Loucy (cell line): ENCODE results near the gene ADGRL3.

Source experiments
- H2AFZ ChIP-seq: fragments of 200-600 bp; sonication (generic); 2 replicates; pipeline ENCODE4 v1.6.0; 2016; ENCODE audit warnings: antibody characterized with exemption, mild to moderate bottlenecking, low read length, moderate library complexity
- H3F3A ChIP-seq: fragments of 200-600 bp; 2 replicates; pipeline ENCODE4 v1.6.0; 2016; ENCODE audit warnings: antibody characterized with exemption, low read depth, mild to moderate bottlenecking
- H3K27me3 ChIP-seq: fragments of 200-600 bp; sonication (generic); 2 replicates; pipeline ENCODE4 v1.6.1; 2014; ENCODE audit warnings: low read length, mild to moderate bottlenecking; ENCODE audit not compliant: insufficient read depth, poor library complexity, severe bottlenecking
- H3K36me3 ChIP-seq: fragments of 200-600 bp; sonication (generic); 2 replicates; pipeline ENCODE4 v1.6.1; 2016; ENCODE audit warnings: low read length; ENCODE audit not compliant: insufficient read depth
- H3K4me1 ChIP-seq: fragments of 200-600 bp; sonication (generic); 2 replicates; pipeline ENCODE4 v1.5.1; 2014; ENCODE audit warnings: low read length, mild to moderate bottlenecking; ENCODE audit not compliant: insufficient read depth, poor library complexity, severe bottlenecking
- H3K4me2 ChIP-seq: fragments of 200-600 bp; sonication (generic); 2 replicates; pipeline ENCODE4 v1.6.0; 2014; ENCODE audit warnings: antibody characterized with exemption, low read length, low read depth, mild to moderate bottlenecking; ENCODE audit not compliant: poor library complexity, severe bottlenecking
- H3K4me3 ChIP-seq: fragments of 200-600 bp; sonication (generic); 2 replicates; pipeline ENCODE4 v1.5.1; 2014; ENCODE audit warnings: low read length, mild to moderate bottlenecking, mixed read lengths; ENCODE audit not compliant: poor library complexity, severe bottlenecking
- H3K79me2 ChIP-seq: fragments of 200-600 bp; sonication (generic); 2 replicates; pipeline ENCODE4 v1.6.1; 2014; ENCODE audit warnings: low read length; ENCODE audit not compliant: insufficient read depth
- H3K9ac ChIP-seq: fragments of 200-600 bp; sonication (generic); 2 replicates; pipeline ENCODE4 v1.6.0; 2014; ENCODE audit warnings: mild to moderate bottlenecking, low read depth, low read length, moderate library complexity; ENCODE audit not compliant: poor library complexity, severe bottlenecking
- H3K9me2 ChIP-seq: fragments of 200-600 bp; sonication (generic); replicated peaks from 2 replicates; pipeline ENCODE4 v1.6.1; 2016; ENCODE audit warnings: low read depth, low read length, mixed read lengths
- H3K9me3 ChIP-seq: fragments of 200-600 bp; sonication (generic); 2 replicates; pipeline ENCODE4 v1.6.1; 2014; ENCODE audit warnings: mild to moderate bottlenecking, antibody characterized with exemption, low read length, low read depth; ENCODE audit not compliant: insufficient read depth
- H4K20me1 ChIP-seq: fragments of 200-600 bp; sonication (generic); 2 replicates; pipeline ENCODE4 v1.6.0; 2014; ENCODE audit warnings: antibody characterized with exemption, low read length, mild to moderate bottlenecking; ENCODE audit not compliant: insufficient read depth, poor library complexity, severe bottlenecking
- CTCF ChIP-seq: fragments of 200-600 bp; sonication (generic); conservative IDR thresholded peaks from 2 replicates; pipeline ENCODE4 v1.5.1; 2014; ENCODE audit warnings: mild to moderate bottlenecking, antibody characterized with exemption, low read length
- EZH2phosphoT487 ChIP-seq: fragments of 200-600 bp; IDR thresholded peaks from 2 replicates; pipeline ENCODE4 v1.6.1; 2018; ENCODE audit warnings: antibody characterized with exemption, mild to moderate bottlenecking, moderate library complexity, borderline replicate concordance

The ADGRL3 gene

DNA sequence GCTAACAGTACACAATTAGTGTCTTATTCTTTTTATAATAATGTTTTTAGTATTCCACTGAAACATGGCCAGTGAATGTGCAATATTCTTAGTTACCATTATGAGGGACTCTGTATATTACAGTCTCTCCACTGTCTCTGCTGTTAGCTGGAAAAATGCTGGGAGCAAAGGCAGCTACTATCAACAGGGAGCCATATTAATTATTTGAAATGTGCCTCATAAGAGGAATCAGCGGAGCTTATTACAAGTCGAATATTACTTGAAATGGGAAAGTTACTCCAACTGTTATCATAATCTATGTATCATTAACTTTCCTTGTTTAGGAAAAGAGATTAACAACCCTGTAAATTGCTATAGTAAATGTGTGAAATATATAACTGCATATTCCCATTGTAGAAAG is 612.0 kb downstream of the ADGRL3 start:
- Histone ChIP-seq H3K79me2 (no peaks in the 10 kb centered on the region), H3K4me2 (no peak overlapping the region), H4K20me1 (no peaks in the 10 kb centered on the region), H3F3A (no peaks in the 10 kb centered on the region), H3K9me3 (no peaks in the 10 kb centered on the region; the same call in 1 of the 2 replicates), H3K9me2 (no peaks in the 10 kb centered on the region), H3K36me3 (no peaks in the 10 kb centered on the region), H3K27me3 (no peaks in the 10 kb centered on the region), H3K9ac (no peak overlapping the region), H2AFZ (no peak overlapping the region), H3K4me1 (no peaks in the 10 kb centered on the region), H3K4me3 (no peak overlapping the region)
- TF ChIP-seq CTCF: no peak
- no peak for TF ChIP-seq EZH2phosphoT487

DNA sequence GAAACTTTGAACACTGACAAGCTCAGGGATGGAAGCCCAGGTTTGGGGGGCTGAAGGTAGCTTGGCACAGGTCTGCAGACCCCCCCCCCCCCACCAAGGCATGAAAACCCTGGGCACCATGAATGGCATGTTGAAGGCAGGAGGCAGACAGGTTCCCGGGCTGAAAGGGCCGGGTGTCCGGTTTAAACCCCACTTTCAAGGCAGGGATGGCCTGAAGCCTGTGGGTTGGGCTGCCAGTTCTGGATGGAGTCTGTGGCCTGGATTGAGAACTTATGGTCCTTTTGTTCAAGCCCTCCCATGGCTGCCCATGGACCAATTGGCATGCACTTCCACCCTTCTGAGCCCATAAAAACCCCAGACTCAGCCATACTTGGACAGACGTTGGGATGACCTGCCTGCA is 616.9 kb downstream of the ADGRL3 start:
- H3K79me2 ChIP-seq: no peaks in the 10 kb centered on the region
- H2AFZ ChIP-seq: no peak overlapping the region
- no peaks in the 10 kb centered on the region for H3K4me1 ChIP-seq
- H3K9me3 ChIP-seq: no peaks in the 10 kb centered on the region; the same call in 1 of the 2 replicates
- TF ChIP-seq EZH2phosphoT487 (no peak), CTCF (no peak)
- H3K36me3 ChIP-seq: no peaks in the 10 kb centered on the region
- no peaks in the 10 kb centered on the region for H3K9me2 ChIP-seq
- no peak overlapping the region for H3K4me3 ChIP-seq
- H3F3A ChIP-seq: no peaks in the 10 kb centered on the region
- no peaks in the 10 kb centered on the region for H4K20me1 ChIP-seq
- no peak overlapping the region for H3K9ac ChIP-seq
- H3K27me3 ChIP-seq: no peaks in the 10 kb centered on the region
- no peak overlapping the region for H3K4me2 ChIP-seq

DNA sequence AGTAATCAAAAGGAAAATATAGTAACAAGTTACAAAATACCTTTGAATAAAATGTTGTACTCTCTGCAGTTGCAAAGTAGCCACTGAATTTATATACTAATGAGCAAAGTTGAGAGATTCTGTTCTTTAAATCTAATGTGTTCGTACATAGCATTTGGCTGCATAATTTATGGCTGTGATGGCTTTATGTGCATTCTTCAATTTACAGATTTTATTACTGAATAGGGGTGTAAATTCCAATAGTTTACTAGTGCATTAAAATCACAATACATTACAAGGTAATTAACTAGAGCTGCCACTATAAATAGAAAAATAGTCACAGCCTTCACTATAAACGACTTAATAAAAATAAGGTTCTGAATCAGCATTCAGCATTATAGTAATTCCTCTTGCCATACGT is 620.0 kb downstream of the ADGRL3 start:
- Histone ChIP-seq H3F3A (no peaks in the 10 kb centered on the region), H3K9me2 (no peaks in the 10 kb centered on the region), H3K4me2 (no peak overlapping the region), H4K20me1 (no peaks in the 10 kb centered on the region), H3K79me2 (no peaks in the 10 kb centered on the region), H3K9me3 (no peaks in the 10 kb centered on the region; the same call in 1 of the 2 replicates), H3K4me3 (no peak overlapping the region), H3K4me1 (no peaks in the 10 kb centered on the region), H2AFZ (no peak overlapping the region), H3K36me3 (no peaks in the 10 kb centered on the region), H3K9ac (no peak overlapping the region), H3K27me3 (no peaks in the 10 kb centered on the region)
- TF ChIP-seq EZH2phosphoT487: no peak
- no peak for TF ChIP-seq CTCF
